Left renal pelvis (tissue), 4 donors: ENCODE results near the gene DNTT. TPM values are rescaled to one million over a fixed set of nuclear protein-coding genes. Genes with fewer than 3 reads are reported as not detected.

ENCODE experiments used
- DNase-seq, 4 donors: peaks; one replicate each; pipeline ENCODE4 v3.0.0-alpha.2; 2013; ENCODE audit warnings: low read depth in 4 of 4, low spot score in 3 of 4
- polyA plus RNA-seq, 4 donors: library from polyadenylated mRNA; unstranded; fragments of 120-200 nt; gene quantifications; one replicate each; pipeline ENCODE4 v1.2.1, GENCODE V29; 2013; ENCODE audit not compliant: insufficient read length in 4 of 4

DNTT gene
- polyA plus RNA-seq, 4 donors, result 0.19 to 0.25 (median 0.23) TPM; not detected in 1

DNA sequence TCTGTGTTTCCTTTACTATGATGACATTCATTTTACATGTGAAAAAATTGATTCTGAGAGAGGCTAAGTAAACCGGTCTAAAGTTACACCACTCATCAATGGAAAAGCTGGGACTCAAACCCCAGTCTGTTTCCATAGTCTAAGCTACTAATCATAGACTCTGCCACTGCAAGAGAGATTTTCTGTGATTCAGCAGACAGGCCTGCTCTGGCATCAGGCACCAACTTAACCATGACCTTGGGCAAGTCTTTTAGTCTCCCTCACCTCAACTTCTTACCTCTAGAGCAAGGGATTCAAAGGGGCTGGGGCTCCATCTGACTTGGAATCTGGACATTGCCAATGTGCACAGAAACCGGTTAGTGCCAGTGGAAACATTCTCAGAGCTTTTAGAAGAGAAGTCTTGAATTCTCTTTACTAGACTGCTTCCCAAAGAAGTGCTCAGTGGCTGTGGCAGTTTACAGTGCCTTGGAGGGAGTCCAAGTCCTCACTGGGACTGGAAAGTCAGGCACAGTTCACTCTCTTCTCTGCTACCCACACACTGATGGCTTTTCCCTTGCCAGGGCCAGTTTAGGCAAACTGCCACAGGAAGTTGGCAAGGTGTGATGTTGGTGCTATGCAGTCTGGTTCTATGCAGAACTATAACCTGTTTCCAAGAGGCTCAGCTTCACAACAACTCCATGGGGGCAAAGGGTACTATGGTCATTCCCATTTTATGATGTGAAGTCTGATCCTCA, 28.4 kb upstream of the DNTT start:
- DNase-seq, result no peak

DNA sequence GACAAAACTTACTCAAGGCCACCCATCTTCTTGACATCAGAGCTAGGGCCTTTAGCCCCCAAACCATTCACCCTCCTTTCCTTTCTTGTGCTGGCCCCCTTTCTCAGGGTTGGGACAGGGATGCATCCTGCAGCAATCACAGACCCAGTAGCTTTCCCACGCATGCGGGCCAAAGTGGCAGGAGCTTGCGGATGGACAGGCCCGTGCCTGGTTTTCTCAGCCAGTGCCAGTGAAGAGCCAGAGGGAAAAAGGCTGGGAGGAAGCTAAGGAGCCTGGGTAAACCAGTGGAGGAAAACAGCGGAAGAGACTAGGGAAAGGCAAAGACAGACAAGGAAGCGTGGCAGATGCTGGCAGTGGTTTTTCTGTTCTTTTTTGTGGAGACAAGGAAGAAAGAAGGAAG, 27.8 kb upstream of the DNTT start:
- DNase-seq, result no peak

DNA sequence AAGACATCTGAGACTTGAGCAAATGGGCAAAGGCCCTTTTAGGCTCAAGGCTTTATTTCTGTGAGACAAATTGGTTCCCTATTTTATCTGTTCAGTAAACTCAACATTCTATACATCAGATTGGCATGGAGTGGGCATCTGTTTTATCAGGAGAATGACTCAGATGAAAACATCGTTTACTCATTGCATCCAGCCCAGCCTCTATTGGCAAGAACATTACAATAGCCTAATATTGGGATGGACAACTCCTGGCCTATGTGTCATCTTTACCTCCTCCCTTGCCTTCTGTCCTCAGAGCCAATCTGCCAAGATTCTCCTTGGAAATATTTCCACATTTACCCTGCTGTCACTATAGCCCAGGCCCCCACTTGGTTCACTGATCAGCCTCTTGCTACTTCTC, 27.4 kb upstream of the DNTT start:
- DNase-seq, result no peak

DNA sequence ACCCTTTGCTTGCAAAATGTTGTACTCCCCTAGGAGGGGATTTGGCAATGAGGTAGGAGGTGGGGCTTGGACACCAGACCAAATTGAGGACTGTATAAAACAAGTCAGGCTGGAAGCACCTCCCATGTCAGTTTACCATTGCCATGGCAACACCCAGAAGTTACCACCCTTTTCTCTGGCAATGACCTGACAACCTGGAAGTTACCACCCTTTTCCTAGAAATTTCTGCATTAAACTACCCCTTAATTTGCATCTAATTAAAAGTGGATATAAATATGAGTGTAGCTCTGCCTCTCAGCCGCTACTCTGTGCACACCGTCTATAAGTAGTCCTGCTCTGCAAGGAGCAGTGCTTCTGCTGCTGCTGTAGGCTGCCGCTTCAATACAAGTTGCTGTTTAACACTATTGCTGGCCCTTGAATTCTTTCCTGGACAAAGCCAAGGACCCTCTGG, 25.0 kb upstream of the DNTT start:
- no peak for DNase-seq

DNA sequence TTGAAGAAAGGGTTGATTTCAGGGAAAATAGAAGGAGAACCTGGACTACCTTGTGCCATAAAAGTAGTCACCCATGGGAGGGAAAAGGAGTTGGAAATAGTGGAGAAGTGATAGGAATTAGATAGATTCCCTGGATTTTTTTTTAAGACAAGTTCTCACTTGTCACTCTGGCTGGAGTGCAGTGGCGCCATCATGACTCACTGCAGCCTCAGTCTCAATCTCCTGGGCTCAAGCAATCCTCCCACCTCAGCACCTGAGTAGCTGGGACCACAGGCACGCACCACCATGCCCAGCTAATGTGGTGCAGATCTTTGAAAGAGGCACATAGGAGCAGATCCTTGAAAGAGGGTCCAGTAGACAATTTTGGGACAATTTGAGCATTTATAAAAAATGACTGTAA, 23.4 kb upstream of the DNTT start:
- no peak for DNase-seq

DNA sequence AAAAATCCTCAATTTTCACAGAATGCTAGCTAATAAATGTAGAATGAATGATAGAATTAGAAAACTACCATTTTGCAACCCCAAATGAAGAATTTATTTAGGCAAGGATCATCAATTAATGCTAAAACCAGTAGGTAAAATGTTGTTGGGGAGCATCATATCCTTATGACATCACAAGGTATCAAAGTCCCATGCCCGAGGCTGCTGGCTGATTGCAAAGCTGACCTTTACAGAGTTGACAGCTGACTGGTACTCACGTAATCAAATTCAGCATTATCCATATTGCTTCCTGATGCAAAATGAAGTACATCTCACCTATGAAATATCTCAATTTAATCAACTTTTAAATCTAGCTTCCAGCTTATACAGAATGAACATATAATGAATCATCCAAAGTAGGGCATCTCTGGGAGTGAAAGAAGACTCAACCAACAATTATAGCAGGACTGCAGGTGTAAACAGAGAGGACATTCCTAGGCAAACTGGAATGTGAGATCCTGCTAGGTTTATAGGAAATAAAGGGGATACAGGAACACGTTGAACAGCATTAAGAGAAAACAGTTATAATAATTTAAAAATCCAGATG, 22.7 kb upstream of the DNTT start:
- DNase-seq, result no peak

DNA sequence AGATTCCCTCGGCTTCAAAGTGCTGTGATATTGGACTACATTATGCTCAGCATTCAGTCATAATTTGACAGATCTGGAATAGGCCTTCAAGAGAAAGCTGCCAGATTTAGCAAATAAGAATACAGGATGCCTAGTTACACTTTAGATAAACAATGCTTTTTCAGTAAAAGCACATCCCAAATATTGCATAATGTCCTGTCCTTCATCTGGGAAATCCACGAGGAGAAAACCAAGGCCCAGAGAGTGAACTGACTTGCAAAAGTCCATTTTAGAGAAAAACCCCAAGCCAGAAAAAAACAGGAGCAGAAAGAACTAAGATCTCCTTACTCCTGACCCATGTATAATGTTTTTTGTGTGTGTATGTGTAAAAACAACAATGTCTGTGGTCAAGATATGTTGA, 20.9 kb upstream of the DNTT start:
- DNase-seq, result no peak

DNA sequence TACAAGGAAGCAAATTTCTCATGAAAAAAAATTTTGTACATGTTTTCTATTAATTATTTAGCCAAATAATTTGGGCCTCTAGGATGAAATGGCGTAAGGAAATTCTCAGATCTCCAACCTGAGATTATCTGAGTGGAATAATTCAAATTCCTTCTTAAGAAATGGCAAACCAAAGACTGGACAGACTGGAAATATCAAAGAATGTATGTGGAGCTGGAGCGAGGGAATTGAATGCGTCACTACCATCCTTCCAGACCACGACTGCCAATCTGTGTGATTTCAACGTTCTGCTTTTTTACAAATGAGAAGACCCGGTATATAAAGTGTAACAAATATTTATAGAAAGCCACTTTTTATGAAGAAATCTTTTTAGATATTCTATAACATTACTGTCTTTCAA, 20.5 kb upstream of the DNTT start:
- DNase-seq, result no peak

DNA sequence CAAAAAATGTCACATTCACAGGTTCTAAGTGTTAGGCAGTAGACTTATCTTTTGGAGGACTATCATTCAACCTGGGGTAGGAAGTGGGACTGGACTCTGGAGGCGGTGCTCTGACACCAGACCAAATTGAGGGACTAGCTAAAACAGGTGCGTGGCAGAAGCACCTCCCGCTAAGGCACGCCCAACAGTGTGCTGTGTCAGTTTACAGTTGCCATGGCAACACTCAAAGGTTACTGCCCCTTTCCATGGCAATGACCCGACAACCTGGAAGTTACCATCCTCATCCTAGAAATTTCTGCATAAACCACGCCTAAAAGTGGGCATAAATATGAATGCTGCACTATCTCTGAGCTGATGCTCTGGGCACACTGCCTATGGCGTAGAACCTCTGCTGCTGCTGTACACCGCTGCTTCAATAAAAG, 18.9 kb upstream of the DNTT start:
- no peak for DNase-seq

DNA sequence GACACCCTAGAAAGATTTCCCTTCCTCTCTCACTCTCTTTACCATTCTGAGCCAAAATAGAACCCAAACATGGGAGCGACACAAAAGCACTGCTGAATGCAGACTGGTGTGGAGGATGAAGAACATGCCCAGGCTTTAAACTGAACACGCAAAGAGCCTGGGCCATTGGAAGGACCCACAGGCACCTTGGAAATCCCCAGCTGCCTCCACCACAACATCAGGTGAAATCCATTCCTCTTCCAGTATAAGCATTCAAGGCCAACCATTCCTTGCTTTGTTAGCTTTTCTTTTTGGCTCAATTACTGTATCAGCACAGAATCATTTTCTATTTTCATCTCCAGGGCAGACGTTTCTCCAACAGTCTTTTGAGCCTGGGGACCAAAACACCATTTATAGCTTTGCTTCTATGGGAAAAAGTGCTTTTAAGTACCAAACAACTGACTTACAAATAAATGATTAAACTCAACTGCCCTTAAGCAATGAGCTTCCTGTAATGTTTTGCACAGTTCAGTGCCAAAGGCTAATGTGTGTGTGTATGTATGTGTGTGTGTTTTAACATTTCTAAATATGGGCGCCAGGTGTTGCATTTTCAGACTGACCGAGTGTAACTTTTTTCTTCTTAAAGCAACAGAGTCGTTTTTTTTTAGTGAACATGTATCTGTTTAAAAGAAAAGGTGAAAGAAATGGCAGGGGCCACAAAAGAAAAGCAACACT, 16.7 kb upstream of the DNTT start:
- DNase-seq, result peak in 2 of 4 donors; percentile 67 to 69

DNA sequence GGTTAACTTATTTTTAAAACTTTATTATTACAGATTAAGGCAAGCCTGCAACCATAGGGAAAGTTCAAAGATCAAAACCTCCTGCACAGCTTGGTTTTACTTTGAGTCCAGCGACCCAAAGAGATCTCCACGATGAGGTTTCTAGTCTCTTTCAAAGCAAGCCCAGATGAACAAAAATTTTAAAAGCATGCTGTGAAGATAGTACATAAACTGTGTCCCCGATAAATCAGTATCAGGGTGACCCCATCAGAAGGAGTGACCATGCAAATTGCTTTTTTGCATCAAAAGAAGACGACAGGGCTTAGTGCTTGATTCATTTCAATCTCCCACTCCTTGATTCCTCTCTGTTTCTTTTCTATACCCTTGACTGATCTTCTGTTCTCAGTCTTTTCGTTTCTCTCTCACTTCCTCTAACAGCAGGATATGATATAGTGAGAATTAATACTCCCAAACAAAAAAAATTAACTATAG, 16.0 kb upstream of the DNTT start:
- DNase-seq, result no peak

DNA sequence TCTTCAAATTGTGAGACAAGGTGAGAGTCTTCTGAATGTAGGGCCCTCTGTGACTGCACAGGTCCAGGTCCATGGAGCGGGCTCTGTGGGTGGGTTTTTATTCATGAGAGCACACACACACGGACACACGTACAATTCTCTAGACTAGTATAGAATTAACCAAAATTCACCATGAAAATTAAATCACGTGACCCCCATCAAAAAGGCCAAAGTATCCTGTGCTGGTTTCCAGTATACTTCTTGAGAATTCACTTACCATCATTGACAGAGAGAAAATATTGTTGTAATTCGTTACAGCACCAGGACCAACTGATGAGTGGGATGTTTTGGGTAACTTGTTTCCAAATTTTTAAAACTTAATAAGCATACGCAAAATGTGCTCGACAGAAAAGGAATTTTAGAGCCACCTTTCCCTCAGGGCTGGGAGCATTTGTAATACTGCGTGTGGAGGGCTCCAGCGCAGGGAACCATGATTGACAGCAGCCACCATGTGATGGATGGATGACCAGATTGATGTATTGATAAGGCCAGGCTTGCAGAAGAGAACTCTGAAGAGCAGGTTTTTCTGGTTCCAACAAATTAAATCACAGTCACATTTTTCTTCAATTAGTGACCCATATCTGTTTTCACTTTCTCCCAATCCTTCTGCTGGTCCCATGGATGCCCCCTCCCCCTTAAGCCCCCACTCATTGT, 14.9 kb upstream of the DNTT start:
- DNase-seq, result no peak

DNA sequence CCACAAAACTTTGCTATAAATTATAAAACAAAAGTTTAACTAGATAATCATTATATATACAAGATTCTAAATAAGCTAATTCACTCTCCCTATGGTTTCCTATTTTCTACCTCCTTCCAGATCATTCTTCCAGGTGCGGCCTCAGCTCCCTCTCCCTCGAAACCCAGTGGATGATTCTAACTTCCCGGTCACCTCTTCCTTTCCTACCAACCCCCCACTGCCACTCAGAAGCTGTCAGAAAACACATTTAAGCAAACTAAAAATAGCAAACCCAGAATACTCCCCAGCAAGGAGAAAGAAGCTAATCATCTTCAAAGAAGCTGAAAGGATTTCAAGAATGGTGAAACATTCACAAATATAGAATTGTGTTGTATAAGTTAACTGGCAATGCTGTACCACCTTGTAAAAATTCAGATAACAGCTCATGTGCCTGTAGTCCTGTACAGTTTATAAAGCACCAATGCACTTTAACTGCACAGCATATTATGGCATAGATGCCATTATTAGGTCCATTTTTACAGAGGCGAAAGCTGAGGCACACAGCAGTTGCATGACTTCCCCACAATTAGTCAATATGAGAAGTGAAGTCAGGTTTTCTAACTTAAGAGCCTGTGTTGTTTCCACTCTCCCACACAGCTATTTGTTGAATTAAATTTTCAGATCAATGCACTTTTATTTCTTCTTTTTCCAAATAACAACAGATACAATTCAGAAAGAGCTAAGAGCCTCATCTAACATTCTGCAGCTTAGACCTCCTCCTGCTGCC, 13.7 kb upstream of the DNTT start:
- DNase-seq, result no peak

DNA sequence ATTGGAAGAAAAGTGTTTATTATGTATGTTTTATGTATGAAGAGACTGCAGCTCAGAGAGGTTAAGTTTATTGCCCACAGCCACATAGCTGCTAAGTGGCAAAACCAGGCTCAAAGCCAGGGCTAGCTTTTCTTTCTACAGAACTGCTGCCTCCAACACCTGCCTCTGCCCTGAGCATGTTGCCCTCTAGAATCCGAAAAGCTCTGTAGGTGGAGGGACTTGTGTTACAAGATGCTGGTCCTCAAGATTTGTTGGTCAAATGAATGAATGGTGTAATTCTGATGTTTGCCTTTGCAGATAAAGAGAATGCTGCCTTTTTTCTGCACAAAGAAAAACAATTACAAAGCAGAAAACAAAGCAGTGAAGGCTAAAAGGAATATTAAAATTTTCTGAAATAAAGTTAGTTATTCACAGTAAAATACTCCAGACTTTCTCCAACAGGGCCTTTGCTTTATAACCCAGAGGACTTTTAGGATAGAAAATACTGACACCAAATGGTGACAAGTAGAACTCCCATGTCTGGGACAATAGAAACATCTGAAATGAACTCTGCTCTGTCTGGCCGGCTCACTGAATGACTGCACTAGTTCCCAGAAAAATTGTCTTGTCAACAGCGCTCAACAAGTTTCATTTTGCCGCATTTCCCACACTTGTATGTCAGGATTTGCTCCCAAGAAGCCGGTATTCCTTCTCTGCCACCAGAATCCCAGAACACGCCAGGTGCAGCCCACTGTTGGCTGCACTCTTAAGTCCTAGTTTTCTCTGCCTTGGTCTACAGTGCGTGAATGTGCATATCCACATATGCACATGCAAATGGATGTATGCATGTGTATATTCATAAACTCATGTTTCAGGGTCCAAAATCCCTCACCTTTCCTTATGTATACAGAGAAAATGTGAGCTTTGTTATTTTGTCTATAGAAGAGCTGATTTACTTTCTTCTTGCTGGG, 11.0 kb upstream of the DNTT start:
- no peak for DNase-seq

DNA sequence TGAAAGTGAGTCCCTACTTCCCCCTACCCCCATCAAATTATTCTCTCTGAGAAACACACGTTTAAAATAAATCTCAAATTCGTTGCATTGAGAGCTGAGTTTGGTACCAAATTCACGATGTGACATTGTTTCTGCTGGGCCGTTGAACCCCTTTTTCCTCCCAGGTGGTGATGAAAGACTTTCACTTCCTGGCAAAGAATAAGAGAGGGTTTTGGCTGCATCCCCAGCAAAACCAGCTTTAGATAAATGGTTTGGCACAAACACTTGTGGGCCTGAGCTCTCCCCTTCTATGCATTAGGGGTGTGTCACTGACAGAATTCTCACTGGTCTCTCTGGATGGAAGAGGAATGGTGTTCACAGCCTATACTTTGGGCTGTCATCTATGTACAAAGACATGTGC, 8.8 kb upstream of the DNTT start:
- no peak for DNase-seq

DNA sequence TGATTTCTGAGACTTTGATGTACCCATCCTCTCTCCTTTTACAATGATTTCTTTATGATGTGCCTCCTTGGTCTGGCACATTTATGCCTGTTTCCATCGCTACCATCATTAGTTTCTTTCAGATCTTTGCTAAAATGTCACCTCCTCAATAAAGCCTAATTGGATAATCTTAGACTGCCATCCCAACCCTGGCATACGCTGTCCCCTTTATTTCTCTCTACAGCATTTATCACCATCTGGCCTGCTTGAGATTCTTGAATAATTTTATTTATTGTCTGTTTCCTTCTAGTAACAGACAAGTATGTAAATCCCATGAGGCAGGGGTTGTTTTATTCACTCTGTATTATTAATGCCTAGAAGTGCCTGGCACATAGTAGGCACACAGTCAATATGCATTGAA, 6.7 kb upstream of the DNTT start:
- no peak for DNase-seq

DNA sequence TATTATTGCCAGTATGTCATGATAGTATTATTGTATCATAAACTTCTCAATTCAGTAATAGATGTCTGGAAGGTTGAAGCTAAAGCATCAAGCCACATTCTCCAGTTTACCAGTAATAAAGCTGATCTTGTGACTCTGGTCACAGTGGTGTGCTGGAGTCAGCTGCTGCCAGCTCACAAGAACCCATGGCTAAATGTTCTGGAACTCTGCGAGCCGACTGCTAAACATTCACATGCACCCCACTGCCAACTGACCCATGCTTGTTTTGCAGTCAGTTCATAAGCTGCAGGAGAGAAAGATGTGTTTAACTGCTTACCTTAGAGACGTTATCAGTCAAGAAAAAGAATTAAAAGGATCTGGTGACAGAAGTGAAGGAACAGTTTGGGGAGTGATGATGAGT, 5.9 kb upstream of the DNTT start:
- no peak for DNase-seq

DNA sequence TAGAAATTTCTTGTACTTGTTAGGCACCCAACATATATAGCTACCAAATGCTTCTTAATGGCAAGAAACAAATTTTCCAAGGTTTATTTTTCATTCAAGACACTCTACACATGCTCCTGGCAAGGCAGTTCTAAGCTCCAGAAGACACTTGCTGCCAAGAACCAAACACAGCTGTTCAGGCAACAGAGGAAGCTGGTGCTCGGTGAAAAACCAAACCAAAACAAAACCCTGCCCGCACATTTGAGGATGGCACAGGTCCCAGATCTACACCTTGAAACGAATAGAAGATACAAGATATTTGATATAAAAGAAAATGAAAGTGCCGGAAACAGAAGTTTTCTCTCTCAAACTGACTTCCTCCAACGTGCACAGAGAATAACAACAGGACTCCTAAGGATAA, 4.9 kb upstream of the DNTT start:
- DNase-seq, result no peak

DNA sequence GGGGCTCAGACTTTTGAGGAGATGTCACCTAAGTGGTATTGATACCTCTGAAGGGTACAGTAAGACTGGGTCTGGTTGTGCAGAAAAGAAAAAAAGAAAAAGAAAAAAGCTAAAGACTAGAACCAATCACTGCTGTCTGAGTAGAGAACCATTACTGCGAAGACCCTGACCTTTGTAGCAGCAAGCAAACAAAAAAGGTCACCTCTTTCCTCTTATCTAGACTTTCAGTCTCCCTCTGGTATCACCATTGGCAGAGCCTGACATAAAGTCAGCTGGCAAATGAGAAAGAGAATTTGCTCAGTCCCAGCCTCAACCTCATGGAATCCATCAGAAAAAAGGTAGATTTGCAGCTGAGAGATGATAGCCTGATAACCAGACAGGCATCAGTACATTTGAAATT, 2.6 kb upstream of the DNTT start:
- DNase-seq, result no peak
